Subcutaneous adipose tissue (tissue), 4 donors: ENCODE data around the gene ARPC1A. TPM values are rescaled to one million over a fixed set of nuclear protein-coding genes. Genes with fewer than 3 reads are reported as not detected.

Source experiments
- CTCF ChIP-seq: fragments of 450-650 bp; IDR thresholded peaks from one replicate; pipeline ENCODE4 v1.5.1; 2016; ENCODE audit warnings: low read depth, mild to moderate bottlenecking, control low read depth, antibody characterized with exemption, moderate library complexity
- total RNA-seq, 4 donors: library from RNA; depleted of rRNA; stranded (reverse); fragments of >200 nt; gene quantifications; one replicate each; pipeline ENCODE4 v1.1.0, GENCODE V29; 2016

ARPC1A gene
- total RNA-seq, 4 donors from 2014 or later, result 87.2 to 152 (median 113) TPM

- no peak for TF ChIP-seq CTCF
Observed at GRCh38 chr7:99379043-99379577, 53.4 kb downstream of the ARPC1A start.

- TF ChIP-seq CTCF, result no peak
Observed at GRCh38 chr7:99380032-99380822, 54.5 kb downstream of the ARPC1A start.

GRCh38 chr7:99380823-99381663 is 55.3 kb downstream of the ARPC1A start:
- no peak for TF ChIP-seq CTCF

- TF ChIP-seq CTCF, result no peak
Observed at GRCh38 chr7:99381664-99382075, 56.0 kb downstream of the ARPC1A start.

- no peak for TF ChIP-seq CTCF
Observed at GRCh38 chr7:99383203-99383602, 57.5 kb downstream of the ARPC1A start.

- TF ChIP-seq CTCF, result no peak
Observed at GRCh38 chr7:99383791-99384370, 58.2 kb downstream of the ARPC1A start.

- no peak for TF ChIP-seq CTCF
Observed at GRCh38 chr7:99384523-99384922, 58.8 kb downstream of the ARPC1A start.
